ENCODE measurements around the gene FCRLB. TPM values are rescaled to one million over a fixed set of nuclear protein-coding genes. Genes with fewer than 3 reads are reported as not detected.
"Not testable (repeated sequence)": the region's sequence is repeated elsewhere in the genome, so short reads cannot be mapped to it uniquely, and the experiment has no call there.

The FCRLB gene
- total RNA-seq, 1 experiment from 2014 or later = 2.4 TPM

- no peak for DNase-seq (ENCODE audit: low read depth)
These were observed 922 bp upstream of the FCRLB start for GRCh38 chr1:161720422-161720821.

DNA sequence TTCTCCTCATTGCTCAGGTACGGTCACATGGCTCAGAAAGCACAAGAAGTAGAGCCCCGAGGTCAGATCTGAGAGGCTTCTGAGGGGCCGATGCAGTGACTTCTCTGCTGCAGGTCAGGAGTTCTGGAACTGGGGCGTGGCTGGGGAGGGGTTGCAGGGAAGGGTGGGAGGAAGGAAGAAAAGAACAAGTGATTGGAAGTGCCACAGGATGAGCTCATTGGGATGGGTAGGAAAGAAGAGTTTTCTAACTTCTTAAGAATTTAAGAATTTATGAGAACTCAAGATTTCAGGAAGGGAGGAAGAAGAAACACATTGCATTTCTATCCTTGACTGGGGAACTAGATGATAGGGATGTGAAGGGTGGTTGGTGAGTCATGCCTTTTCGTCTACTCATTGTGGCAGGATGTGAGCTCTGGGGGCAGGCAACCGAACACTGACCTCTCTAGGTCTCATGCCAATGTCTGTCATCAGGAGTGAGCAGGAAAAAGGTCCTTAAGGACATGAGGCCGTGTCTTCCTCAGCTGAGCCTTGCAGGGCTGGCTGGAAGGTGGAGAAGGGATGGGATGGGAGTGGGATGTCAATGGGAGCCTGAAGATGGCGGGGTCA lies 497 bp downstream of the FCRLB start:
- DNase-seq (ENCODE audit: low read depth) = peak; percentile 92

- no peak for DNase-seq (ENCODE audit: low read depth)
These were observed 1.1 kb downstream of the FCRLB start for GRCh38 chr1:161722406-161722805.

- DNase-seq (ENCODE audit: low read depth) = no peak
These were observed 2.3 kb downstream of the FCRLB start for GRCh38 chr1:161723459-161724141.

DNA sequence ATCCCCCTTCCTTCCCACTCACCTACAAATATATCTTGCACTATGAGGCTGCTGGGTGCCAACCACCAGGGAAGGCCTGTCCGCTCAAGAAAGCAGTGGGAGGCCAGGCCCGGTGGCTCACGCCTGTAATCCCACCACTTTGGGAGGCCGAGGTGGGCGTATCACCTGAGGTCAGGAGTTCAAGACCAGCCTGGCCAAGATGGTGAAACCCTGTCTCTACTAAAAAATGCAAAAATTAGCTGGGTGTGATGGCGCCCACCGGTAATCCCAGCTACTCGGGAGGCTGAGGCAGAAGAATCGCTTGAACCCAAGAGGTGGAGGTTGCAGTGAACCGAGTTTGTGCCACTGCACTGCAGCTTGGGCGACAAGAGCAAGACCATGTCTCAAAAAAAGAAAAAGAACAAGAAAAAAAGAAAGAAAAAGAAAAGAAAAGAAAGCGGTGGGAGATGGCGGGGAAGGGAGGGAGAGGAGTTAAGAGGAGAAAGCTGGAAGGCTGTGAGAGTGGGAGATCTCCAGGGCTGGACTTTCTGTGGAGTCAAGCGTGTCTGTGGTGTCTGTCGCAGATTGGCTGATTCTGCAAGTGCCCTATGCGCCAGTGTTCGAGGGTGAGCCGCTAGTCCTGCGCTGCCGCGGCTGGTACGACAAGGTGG lies 4.0 kb downstream of the FCRLB start:
- DNase-seq (ENCODE audit: low read depth) = not testable (repeated sequence)

DNA sequence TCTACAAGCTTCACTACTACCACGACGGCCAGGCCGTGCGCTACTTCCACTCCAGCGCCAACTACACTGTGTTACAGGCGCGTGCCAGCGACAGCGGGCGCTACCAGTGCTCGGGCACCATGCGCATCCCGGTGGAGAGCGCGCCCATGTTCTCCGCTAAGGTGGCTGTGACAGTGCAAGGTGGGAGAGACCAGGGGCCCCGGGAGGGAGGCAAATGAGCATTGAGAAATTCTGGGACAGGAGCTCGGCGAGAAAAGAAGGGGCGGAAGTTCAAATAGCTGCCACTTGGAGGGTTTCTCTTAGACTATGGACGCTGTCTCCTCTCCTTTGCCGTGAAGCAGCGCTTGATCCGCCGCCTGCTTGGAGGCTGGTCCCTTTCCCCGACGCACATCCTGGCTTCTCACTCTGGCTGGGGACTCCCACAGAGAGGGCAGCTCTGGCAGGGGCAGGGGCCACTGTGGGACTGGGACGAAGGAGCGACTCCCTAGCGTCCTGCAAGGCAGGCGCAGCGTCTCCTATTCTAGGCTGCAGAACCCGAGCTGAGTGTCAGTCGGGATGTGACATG lies 4.6 kb downstream of the FCRLB start:
- DNase-seq (ENCODE audit: low read depth) = peak; percentile 51

DNA sequence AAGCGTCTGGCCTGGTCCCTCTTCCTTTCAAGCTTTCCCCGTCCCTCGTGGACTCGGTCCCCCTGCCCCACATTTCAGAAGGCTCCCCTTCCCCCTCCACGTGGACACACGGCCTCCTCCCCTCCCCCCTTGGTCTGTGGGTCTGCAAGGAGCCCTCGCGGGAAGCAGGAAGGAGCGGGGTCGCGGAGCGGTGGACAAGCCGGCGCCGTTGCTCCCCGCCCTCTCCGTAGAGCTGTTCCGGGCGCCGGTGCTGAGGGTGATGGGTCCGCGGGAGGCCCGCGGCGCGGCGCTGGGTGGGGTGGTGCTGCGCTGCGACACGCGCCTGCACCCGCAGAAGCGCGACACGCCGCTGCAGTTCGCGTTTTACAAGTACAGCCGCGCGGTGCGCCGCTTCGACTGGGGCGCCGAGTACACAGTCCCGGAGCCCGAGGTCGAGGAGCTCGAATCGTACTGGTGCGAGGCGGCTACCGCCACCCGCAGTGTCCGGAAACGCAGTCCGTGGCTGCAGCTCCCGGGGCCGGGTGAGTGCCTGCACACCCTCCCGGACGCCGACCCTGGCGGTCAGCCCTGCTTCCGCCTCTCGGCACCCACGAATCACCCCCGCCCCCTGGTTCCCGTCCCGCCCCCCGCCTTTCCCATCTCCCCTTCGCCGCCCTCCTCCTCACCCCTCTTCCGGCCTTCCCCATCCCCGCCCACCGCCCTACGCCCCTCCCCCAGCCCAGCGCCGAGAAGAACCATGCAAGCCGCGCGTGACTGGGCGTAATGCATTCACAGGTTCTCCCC lies 5.3 kb downstream of the FCRLB start:
- peak; percentile 85 for DNase-seq (ENCODE audit: low read depth)

DNA sequence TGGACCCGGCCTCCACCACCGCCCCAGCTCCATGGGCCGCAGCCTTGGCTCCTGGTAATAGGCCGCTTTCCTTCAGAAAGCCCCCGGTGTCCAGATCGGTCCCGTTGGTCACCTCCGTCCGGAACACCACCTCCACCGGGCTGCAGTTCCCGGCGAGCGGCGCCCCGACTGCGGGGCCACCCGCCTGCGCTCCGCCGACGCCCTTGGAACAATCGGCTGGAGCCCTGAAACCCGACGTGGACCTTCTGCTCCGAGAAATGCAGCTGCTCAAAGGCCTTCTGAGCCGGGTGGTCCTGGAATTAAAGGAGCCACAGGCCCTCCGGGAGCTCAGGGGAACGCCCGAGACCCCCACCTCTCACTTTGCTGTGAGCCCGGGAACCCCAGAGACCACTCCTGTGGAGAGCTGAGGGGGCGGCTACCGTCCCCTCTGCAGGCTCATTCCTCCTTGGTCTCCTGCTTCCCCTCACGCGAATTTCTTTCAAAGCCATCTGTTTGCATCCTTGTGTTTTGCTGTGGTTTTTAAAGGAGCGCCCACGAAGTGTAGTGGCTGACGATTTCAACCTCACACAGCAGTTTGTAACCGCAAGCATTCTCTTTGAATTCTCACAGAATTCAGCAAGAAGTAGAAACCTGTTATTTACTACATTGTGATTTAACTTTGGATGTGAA lies 6.0 kb downstream of the FCRLB start:
- DNase-seq (ENCODE audit: low read depth) = peak; percentile 85

DNA sequence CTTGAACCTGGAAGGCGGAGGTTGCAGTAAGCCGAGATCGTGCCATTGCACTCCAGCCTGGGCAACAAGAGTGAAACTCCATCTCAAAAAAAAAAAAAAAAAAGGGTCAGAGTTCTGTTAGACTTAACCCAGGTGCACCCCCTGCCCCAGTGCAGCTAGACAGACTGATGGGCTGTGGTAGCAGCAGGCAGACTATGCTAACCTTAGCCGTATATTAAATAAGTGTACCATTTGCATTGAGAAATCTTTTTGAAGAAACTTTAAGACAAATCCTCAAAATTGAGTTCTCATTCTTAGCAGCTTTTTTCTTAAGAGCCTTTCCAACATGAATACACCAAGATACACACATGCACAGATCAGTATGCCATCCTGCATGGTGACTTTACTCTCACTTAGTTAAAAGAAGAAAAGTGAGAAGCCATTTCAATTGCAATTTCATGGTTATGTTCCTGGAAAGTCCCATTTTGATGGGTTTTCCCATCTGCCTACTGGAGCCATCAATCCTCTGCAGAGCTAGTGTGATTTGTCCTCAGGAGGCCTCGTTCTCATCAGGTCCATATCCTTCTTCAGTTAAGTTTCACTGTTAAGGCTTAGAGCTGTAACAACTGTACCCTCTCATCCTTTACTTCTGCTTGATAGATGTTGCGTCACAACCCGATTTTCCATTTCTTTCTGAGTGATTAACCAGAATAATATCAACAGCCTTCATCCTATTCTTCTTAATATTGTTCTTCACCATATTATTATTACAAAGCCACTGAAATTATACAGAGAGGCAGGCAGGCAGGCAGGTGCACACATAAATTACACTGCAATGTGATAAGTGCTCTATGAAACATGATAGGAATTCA lies 7.3 kb downstream of the FCRLB start:
- DNase-seq (ENCODE audit: low read depth) = peak; percentile 61

- peak; percentile 79 for DNase-seq (ENCODE audit: low read depth)
These were observed 8.8 kb downstream of the FCRLB start for GRCh38 chr1:161730050-161730564.

DNA sequence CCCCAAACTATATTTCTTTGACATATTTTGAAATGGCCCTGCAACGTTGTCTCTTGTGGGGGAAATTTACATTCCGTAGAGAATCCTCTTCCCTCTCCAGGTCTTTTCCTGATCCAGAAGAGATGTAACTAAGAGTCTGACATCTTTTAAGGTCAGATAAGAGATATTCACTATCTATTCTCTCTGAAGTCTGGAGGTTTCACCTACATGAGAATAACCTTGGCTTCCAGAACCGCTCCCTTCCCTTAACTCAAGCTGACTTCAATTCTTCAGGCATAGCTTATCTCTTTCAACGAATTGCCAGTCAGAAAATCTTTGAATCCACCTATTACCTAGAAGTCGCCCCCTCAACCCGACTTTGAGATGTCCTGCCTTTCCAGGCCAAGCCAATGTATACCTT lies 9.9 kb downstream of the FCRLB start:
- no peak for DNase-seq (ENCODE audit: low read depth)

DNA sequence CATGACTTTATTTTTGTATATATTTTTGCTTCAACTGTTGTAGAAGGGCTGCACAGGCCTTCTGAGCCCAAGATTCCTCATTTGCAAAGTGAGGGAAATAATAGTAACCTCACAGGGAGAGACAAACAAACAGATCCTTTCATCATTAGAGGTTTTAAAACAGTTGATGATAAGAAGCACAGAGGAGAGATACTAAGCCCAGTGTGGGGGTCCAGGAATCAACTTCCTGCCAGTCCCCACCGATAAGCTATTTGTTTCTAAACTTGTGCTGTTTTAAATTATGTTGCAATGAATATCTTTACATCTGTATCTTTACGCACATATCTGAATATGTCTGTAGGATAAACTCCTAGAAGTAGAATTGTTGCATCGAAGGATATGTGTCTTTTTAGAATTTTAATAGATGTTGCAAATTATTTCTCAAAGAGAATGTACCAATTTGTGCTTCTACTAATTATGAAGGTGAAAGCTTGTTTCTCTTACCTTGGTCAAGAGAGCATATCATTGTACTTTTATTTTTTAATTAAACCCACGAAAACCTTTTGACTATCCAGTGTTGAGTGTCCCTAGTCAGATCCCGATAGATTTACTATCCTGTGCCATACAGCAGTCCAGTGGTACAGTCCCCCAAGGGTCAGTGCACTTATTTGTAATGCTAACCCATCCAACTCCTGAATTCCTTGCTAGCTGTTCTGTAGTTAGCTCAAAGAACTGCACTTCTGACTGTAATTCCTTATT lies 10.8 kb downstream of the FCRLB start:
- no peak for DNase-seq (ENCODE audit: low read depth)

GRCh38 chr1:161733526-161733925 lies 12.2 kb downstream of the FCRLB start:
- DNase-seq (ENCODE audit: low read depth) = peak; percentile 76

DNA sequence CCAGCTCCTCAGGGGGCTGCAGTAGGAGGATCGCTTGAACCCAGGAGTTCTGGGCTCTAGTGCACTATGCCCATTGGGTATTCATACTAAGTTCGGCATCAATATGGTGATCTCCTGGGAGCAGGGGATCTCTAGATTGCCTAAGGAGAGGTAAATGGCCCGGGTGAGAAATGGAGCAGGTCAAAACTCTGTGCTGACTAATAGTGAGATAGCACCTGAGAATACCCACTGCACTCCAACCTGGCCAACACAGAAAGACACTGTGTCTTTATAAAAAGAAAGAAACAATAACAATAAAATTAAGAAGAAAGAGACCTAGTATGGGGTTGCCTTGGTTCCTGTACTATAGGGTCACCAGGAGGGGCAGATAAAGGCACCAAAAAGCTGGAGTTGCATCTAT lies 14.5 kb downstream of the FCRLB start:
- DNase-seq (ENCODE audit: low read depth) = no peak

DNA sequence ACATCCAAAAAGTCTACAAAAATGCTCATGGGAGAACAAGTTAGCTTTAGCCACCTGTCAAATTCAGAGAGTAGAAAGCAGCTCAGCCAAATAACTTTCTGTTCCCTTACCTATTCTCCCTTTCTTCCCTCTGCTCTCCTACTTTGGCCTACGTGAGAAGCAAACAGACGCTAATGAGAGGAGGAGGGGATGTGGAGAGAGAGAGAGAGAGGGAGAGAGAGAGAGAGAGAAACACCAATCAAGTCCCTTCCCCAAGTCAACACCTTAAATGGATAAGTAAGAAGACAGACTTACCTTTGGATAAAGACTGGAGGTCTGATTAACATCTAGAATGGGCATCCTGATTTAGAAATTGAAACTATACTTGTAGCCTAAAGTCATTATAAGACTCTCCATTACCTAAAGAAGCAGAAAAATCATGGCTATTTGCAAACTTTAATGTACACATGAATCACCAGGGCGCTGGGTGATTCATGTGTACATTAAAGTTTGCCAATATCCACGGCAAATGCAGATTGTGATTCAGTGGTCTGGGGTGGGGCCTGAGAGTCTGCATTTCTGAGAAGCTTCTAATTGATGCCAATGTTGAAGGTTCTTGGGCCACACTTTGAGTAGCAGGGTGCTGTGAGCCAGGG lies 15.1 kb downstream of the FCRLB start:
- DNase-seq (ENCODE audit: low read depth) = no peak

DNA sequence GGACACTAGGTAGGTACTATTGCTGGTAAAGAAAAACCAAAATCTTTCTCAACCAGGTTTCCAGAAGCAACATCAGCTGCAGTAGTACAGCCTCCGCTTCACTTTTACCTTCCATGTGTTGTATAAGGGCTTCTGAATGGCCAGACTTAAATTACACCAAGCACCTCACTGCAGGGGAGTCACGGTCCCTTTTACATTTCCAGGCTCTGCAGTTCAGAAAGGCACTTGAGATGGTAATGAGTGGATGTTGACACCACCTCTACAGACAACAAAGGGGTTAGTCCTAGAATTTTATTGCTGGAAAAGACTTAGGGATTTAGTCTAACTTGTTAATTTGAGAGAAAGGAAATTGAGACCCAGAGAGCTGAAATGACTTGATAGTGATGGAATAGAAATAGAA lies 16.3 kb downstream of the FCRLB start:
- no peak for DNase-seq (ENCODE audit: low read depth)

GRCh38 chr1:161738627-161739287 lies 17.4 kb downstream of the FCRLB start:
- DNase-seq (ENCODE audit: low read depth) = peak; percentile 80

DNA sequence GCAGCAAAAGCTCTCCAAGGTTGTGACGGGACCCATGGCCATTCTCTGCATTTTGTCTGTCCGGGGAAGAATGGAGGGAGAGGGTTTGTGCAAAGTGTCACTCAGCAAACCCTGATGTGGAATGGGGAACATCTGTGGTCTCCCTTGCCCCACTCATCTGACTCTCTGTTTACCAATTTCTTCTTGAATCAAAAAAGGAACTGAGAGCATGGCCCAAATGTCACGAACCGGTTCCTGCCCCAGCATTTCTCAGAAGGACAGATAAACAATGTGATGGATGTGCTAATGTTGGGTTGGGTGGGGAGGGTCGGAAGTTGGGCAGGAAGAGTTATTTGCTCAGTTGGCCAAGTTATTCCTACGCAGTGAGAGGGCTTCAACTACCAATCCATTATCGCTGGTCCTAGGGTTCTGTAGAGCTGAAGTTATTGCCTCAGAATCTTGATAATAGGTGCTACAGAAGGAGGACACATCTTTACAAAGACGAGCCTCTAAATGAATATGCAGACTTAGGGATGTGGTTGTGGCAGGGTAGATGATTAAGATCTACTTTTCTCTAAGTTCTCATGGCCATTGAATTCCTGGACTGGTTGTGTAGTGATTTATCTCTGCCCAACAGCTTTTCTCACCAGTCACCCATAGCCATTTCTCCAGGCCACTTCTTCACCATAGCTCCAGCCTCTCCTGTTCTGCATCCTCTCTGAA lies 18.7 kb downstream of the FCRLB start:
- DNase-seq (ENCODE audit: low read depth) = no peak

Measured in RPMI7951 (cell line).